ENCODE measurements around the gene TPRN. TPM values are rescaled to one million over a fixed set of nuclear protein-coding genes. Genes with fewer than 3 reads are reported as not detected.

Gene TPRN
- total RNA-seq, 1 experiment from 2014 or later, result 43.1 TPM

DNA sequence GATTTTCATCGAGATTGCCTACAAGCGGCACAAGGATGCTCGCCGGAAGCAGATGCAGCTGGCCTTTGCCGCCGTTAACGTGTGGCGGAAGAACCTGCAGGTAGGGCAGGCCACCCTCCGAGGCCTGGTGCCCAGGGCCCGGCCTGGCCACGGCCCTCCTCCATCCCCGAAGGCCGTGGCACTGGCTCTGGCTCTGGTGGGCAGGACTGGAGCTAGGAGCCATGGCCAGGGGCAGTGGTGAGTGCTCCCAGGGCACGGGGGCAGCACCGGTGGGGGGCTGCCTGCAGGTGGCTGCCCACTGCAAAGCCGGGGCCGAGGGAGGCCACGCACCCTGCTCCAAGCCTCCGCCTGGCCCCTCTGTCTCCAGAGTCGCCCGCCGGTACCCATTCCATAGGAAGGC lies 36.7 kb downstream of the TPRN start:
- Mint-ChIP-seq H3K9me3 (no peaks in the 10 kb centered on the region), H3K27me3 (ENCODE audit: low read depth) (peaks cover 83% of the 10 kb centered on the region), H3K4me3 (peak overlapping the region; percentile 62), H3K36me3 (no peaks in the 10 kb centered on the region), H3K4me1 (no peaks in the 10 kb centered on the region), H3K27ac (no peak overlapping the region)
- TF ChIP-seq ZNF263 (CRISPR knock-in tag; IDR thresholded peaks at IDR 0.05; ENCODE audit: low read depth) (no peak), JAZF1 (CRISPR knock-in tag; IDR thresholded peaks at IDR 0.05) (no peak), ZNF423 (CRISPR knock-in tag; IDR thresholded peaks at IDR 0.05) (no peak)
- ChIA-PET POLR2A (no interaction called here), CTCF (interaction anchor here (0.7 to 3.7 kb wide), 4 partner anchors 12 to 245 kb away, joined by 3 to 40 read pairs (median 12); no protein-coding TSS in a partner anchor)
- no peak for DNase-seq (ENCODE audit: low spot score)
- no peak for ATAC-seq

DNA sequence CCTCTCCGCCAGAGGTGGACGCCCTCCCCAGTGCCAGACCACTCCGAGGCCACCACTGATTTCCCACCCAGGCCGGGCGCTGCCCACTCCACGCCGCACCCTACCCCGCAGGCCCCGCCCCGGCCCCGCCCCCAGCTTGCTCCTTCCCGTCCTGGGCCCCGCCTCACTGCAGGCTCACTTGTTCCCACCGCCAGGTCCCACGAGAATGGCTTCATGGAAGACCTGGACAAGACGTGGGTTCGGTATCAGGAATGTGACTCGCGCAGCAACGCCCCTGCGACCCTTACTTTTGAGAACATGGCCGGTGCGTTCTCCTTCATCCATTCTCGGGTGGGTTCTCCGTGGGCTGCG lies 37.2 kb downstream of the TPRN start:
- ATAC-seq, result peak; percentile 1; the same call in 1 of the 2 replicates
- Mint-ChIP-seq H3K36me3 (no peaks in the 10 kb centered on the region), H3K4me3 (peak overlapping the region; percentile 62), H3K9me3 (no peaks in the 10 kb centered on the region), H3K4me1 (no peaks in the 10 kb centered on the region), H3K27ac (no peak overlapping the region), H3K27me3 (ENCODE audit: low read depth) (peaks cover 84% of the 10 kb centered on the region)
- CTCF ChIA-PET, result interaction anchor here (0.7 to 3.7 kb wide), 18 partner anchors 12 to 400 kb away, joined by 3 to 40 read pairs (median 4); partner anchors contain the start of genes CYSRT1, NPDC1, RNF208 and RNF224
- TF ChIP-seq PRDM15 (CRISPR knock-in tag; IDR thresholded peaks at IDR 0.05) (peak; percentile 93), ZNF671 (CRISPR knock-in tag; IDR thresholded peaks at IDR 0.05) (no peak)
- TF ChIP-seq, protein P1, sequence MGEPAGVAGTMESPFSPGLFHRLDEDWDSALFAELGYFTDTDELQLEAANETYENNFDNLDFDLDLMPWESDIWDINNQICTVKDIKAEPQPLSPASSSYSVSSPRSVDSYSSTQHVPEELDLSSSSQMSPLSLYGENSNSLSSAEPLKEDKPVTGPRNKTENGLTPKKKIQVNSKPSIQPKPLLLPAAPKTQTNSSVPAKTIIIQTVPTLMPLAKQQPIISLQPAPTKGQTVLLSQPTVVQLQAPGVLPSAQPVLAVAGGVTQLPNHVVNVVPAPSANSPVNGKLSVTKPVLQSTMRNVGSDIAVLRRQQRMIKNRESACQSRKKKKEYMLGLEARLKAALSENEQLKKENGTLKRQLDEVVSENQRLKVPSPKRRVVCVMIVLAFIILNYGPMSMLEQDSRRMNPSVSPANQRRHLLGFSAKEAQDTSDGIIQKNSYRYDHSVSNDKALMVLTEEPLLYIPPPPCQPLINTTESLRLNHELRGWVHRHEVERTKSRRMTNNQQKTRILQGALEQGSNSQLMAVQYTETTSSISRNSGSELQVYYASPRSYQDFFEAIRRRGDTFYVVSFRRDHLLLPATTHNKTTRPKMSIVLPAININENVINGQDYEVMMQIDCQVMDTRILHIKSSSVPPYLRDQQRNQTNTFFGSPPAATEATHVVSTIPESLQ (CRISPR knock-in tag; IDR thresholded peaks at IDR 0.05), result no peak
- peak; percentile 57 for DNase-seq (ENCODE audit: low spot score)
- POLR2A ChIA-PET, result interaction anchor here (0.8 kb wide), 1 partner anchor 77 kb away, joined by 3 read pairs; the partner anchor contains the start of gene TUBB4B

DNA sequence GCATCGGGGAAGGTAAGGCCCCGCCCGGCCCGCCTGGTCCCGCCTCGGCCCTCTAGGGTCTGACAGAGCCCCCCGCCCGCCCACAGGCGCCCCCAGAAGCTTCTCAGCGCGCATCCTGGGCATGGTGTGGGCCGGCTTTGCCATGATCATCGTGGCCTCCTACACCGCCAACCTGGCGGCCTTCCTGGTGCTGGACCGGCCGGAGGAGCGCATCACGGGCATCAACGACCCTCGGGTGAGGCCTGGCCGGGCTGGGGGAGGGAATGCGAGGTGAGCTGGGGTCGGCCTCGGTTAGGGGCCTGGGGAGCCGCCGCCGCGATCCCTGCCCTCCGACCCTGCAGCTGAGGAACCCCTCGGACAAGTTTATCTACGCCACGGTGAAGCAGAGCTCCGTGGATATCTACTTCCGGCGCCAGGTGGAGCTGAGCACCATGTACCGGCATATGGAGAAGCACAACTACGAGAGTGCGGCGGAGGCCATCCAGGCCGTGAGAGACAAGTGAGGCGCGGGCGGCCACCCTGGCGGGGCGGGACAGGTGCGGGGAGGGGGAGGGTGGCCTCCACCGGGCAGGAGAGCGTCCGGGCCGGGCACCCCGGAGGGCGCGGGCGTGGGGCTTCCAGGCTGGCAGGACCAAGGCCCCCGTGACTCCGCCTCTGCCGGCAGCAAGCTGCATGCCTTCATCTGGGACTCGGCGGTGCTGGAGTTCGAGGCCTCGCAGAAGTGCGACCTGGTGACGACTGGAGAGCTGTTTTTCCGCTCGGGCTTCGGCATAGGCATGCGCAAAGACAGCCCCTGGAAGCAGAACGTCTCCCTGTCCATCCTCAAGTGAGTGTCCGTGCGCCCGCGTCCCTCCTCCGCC lies 37.8 kb downstream of the TPRN start:
- peaks cover 85% of the 10 kb centered on the region for H3K27me3 Mint-ChIP-seq (ENCODE audit: low read depth)
- TF ChIP-seq, protein P2, sequence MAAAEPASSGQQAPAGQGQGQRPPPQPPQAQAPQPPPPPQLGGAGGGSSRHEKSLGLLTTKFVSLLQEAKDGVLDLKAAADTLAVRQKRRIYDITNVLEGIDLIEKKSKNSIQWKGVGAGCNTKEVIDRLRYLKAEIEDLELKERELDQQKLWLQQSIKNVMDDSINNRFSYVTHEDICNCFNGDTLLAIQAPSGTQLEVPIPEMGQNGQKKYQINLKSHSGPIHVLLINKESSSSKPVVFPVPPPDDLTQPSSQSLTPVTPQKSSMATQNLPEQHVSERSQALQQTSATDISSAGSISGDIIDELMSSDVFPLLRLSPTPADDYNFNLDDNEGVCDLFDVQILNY (CRISPR knock-in tag; IDR thresholded peaks at IDR 0.05), result 0 out of 2 replicates have a peak, but pooled peaks have one; percentile 24
- TF ChIP-seq PREB (CRISPR knock-in tag; IDR thresholded peaks at IDR 0.05; ENCODE audit: borderline replicate concordance) (no peak), ETV6 (CRISPR knock-in tag; IDR thresholded peaks at IDR 0.05) (peak; percentile 42; the same call in 1 of the 2 replicates), IRF2 (CRISPR knock-in tag; IDR thresholded peaks at IDR 0.05; ENCODE audit: borderline replicate concordance, low read depth) (no peak), CDX4 (CRISPR knock-in tag; IDR thresholded peaks at IDR 0.05; ENCODE audit: borderline replicate concordance) (no peak), ZNF232 (CRISPR knock-in tag; IDR thresholded peaks at IDR 0.05) (no peak), SMAD4 (CRISPR knock-in tag; IDR thresholded peaks at IDR 0.05) (no peak), ERG (CRISPR knock-in tag; IDR thresholded peaks at IDR 0.05) (no peak)
- TF ChIP-seq, protein P3, sequence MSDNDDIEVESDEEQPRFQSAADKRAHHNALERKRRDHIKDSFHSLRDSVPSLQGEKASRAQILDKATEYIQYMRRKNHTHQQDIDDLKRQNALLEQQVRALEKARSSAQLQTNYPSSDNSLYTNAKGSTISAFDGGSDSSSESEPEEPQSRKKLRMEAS (CRISPR knock-in tag; IDR thresholded peaks at IDR 0.05), result peak; percentile 15; the same call in 1 of the 2 replicates
- TF ChIP-seq, protein P4, sequence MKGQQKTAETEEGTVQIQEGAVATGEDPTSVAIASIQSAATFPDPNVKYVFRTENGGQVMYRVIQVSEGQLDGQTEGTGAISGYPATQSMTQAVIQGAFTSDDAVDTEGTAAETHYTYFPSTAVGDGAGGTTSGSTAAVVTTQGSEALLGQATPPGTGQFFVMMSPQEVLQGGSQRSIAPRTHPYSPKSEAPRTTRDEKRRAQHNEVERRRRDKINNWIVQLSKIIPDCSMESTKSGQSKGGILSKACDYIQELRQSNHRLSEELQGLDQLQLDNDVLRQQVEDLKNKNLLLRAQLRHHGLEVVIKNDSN (CRISPR knock-in tag; IDR thresholded peaks at IDR 0.05), result 0 out of 2 replicates have a peak, but pooled peaks have one; percentile 12
- ChIA-PET POLR2A (interaction anchor here (0.8 to 1.4 kb wide), 2 partner anchors 12 to 78 kb away, joined by 3 to 6 read pairs; partner anchors contain the start of gene TUBB4B), CTCF (interaction anchor here (0.6 to 3.7 kb wide), 19 partner anchors 13 to 400 kb away, joined by 3 to 40 read pairs (median 4); partner anchors contain the start of genes CYSRT1, NPDC1, RNF208 and RNF224)
- H3K9me3 Mint-ChIP-seq, result no peaks in the 10 kb centered on the region
- no peak overlapping the region for H3K27ac Mint-ChIP-seq
- no peaks in the 10 kb centered on the region for H3K4me1 Mint-ChIP-seq
- H3K36me3 Mint-ChIP-seq, result no peaks in the 10 kb centered on the region
- H3K4me3 Mint-ChIP-seq, result peak overlapping the region; percentile 62
- DNase-seq (ENCODE audit: low spot score) (peak; percentile 59), ATAC-seq (peak; percentile 12)

Measured in WTC11 (cell line).